ENCODE data around the gene UBE2I.

UBE2I gene

GRCh38 chr16:1374418-1375297 lies 65.2 kb downstream of the UBE2I start:
- no peak overlapping the region for H3K4me3 ChIP-seq (replicated peaks; ENCODE audit: low read depth, low read length)
- no peak for DNase-seq (ENCODE audit: low read depth)
- no peak for TF ChIP-seq CTCF (IDR thresholded peaks at IDR 0.05; ENCODE audit: low read length, missing control alignments)

DNA sequence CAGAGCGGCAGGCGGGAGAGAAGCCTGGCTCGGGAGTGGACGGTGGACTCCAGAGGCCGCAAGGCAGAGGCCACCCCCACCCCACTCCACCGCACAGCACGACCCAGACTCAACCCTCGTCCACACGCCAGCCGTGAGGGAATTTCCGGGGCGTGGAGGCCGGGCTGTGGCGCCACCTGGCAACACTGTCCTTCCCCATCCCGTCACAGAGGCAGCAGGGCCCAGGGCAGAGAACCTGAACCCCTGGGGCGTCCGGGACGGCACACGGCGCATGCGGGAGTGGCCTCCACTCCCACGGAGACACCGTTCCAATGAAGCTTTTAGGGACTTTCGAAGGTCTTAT lies 65.8 kb downstream of the UBE2I start:
- DNase-seq (ENCODE audit: low read depth) = no peak
- no peak for TF ChIP-seq CTCF (IDR thresholded peaks at IDR 0.05; ENCODE audit: low read length, missing control alignments)
- no peak overlapping the region for H3K4me3 ChIP-seq (replicated peaks; ENCODE audit: low read depth, low read length)

GRCh38 chr16:1375741-1376410 lies 66.4 kb downstream of the UBE2I start:
- no peak for TF ChIP-seq CTCF (IDR thresholded peaks at IDR 0.05; ENCODE audit: low read length, missing control alignments)
- H3K4me3 ChIP-seq (replicated peaks; ENCODE audit: low read depth, low read length) = no peak overlapping the region
- DNase-seq (ENCODE audit: low read depth) = no peak
